GM20431 (cell line): ENCODE data around the gene TARS3.
"Not testable (repeated sequence)": the region's sequence is repeated elsewhere in the genome, so short reads cannot be mapped to it uniquely, and the experiment has no call there.

Source experiments
- in situ Hi-C: fragments of 300-500 bp; cut with MseI, MboI; formaldehyde crosslinking; loops from one replicate; pipeline ENCODE4 v1.15.0; 2020; ENCODE audit warnings: low sequenced_read_pairs; ENCODE audit not compliant: unreplicated experiment

The TARS3 gene

GRCh38 chr15:101657968-101658784, 66.1 kb downstream of the TARS3 start:
- in situ Hi-C loops = no loop called here

- in situ Hi-C loops = no loop called here
Measured at GRCh38 chr15:101657171-101657570, 67.1 kb downstream of the TARS3 start.

DNA sequence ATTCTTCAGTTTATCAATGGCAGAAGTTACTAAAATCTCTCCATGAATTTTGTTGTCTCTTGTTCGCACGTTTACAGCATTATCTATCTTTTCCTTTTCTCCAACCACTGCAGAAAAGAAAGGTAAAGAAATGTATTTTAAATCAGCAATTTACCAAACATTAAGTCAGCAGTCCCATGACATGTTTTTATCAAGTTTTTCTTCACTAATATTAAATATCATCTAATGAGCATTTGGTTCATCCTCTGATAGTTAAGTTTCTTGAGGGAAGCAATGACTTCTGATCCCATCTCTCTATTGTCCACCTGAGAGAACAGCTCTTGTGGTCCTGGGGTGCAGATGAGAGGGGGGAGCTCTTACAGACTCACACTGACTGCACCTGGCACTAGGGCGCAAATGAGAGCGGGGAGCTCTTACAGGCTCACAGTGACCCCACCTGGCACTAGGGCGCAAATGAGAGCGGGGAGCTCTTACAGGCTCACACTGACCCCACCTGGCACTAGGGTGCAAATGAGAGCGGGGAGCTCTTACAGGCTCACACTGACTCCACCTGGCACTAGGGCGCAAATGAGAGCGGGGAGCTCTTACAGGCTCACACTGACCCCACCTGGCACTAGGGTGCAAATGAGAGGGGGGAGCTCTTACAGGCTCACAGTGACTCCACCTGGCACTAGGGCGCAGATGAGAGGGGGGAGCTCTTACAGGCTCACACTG, 69.5 kb downstream of the TARS3 start:
- in situ Hi-C loops = not testable (repeated sequence)

DNA sequence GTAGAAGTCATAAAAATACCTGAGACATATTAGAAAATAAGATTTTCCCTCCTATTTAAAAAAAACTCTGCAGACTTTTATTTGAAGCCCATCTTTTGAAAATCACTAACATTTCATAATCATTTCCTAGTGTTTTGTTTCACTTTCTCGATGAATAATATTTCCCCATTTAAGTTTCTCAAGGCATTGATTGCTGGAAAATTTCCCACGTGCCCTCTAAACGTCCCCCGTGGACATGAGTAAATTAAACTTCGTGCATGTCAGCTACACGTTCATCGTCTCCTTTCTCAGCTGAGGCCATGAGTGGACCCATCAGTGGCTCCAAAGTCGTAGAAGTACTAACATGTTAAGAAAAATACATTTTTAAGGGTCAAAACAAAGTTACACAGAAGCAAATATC, 70.1 kb downstream of the TARS3 start:
- in situ Hi-C loops = no loop called here

- in situ Hi-C loops = no loop called here
Measured at GRCh38 chr15:101652786-101653430, 71.4 kb downstream of the TARS3 start.

DNA sequence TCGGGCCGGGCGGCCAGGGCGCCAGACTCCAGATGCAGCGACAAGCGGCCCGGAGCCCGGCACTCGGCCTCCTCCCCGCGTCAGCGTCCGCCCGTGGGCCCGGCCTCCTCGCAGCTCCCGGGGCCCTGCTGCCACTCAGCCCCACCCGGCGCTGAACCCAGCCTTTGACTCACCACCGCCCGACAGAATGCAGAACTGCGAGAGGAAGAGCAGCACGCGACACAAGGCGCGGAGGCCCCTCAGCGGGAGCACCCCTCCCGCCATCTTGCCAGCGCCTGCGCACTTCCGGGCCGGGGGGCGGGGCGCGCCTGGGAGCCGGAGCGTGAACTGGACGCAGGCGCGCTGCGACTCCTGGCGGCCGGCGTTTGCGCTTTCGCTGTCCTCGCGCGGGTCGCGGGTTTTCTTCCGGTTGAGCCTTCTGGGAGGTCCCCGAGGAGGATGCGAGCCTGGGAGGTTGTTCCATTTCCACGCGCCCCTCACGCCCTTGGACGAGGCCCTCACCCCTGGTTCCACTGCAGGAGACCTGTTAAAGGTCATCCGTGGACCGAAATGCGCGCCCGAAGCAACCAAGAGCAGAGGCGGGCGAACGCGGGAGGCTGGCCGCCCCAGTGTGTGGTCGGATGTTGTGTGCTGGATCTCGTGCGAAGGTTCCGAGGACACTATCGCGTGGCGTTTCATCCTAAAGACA, 72.0 kb downstream of the TARS3 start, which contains the start of gene TM2D3:
Gene TM2D3 (minus strand): TSS at position 284 of the 688 bp plus-strand sequence. CDS start 20 bp downstream, at position 264.
- in situ Hi-C loops = no loop called here

GRCh38 chr15:101651554-101652097, 72.6 kb downstream of the TARS3 start:
- in situ Hi-C loops = no loop called here

DNA sequence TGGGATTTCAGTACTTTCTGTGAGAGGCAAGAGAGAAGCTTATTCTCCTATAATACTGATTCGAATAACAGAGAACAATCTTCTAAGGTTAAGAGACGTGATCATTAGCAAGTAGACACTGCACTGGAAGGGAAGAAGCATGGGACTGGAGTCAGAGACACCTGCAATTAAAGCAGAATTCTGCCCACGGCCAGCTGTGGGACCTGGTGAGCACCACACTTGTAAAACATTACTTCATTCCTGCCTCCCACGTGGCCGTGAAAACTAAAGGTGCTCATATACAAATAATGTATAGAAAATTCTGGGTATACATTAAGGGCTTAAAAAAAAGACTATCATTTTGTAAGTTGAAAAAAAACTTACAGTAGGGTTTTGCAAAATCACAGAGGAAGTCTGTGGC, 74.1 kb downstream of the TARS3 start:
- in situ Hi-C loops = no loop called here

DNA sequence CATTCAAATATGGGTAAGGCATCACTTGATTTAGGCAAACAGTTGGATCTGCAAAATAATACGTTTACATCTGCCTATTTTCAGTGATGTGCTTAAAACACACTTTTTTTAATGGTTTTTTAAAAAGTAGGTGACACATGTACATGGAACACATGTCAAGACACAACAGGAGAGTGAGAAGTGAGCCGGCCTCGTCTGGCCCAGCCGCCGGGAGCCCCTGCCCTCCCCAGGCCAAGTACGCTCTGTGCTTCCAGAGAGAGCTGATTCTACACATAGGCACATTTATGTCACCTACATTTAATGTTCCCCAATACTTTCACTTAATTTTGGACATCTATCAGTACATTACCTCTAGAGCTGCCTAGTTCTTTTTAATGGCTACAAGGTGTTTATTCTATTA, 75.9 kb downstream of the TARS3 start:
- in situ Hi-C loops = loop anchor here (10.0 kb wide), 1 partner anchor 354 kb away; the partner anchor contains the start of gene SNRPA1

- in situ Hi-C loops = loop anchor here (10.0 kb wide), 1 partner anchor 352 kb away; the partner anchor contains the start of gene SNRPA1
Measured at GRCh38 chr15:101647251-101647650, 77.0 kb downstream of the TARS3 start.

DNA sequence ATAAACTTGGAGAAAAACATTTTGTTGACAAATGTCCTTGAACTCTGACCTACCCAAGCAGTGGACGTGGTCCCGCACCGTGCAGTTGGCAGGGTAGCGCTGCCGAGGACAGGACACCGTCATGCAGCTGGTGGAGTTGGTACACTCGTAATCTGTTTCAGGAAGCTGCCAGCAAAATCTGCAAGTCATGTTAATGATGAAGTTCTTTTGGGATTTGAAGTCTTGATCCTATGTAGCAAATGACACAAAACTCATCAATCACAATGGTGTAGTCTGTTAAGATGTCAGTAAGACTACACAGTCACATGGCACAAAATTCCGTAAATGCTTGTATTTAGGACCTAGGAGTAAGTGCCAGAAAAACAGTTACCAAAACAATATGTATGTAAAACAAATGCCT, 77.6 kb downstream of the TARS3 start:
- in situ Hi-C loops = loop anchor here (10.0 kb wide), 1 partner anchor 352 kb away; the partner anchor contains the start of gene SNRPA1

- in situ Hi-C loops = loop anchor here (10.0 kb wide), 1 partner anchor 348 kb away; the partner anchor contains the start of gene SNRPA1
Measured at GRCh38 chr15:101642361-101642760, 81.9 kb downstream of the TARS3 start.

DNA sequence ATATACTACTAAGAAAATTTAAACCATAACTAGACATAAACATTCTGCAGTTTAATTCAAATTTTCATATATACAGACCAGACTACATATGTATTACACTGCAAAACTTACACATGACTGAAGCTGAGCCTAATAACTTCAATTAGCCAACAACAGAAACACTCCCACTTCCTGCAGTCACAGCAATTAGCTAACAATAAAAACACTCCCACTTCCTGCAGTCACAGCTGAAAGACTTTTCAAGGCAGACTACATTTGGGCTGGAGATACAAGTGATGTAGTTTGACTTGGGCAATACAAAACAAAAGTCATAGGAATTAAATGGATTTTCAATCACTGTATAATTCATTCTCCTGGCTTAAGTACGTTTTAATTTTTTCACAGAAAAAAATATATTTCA, 82.4 kb downstream of the TARS3 start:
- in situ Hi-C loops = loop anchor here (10.0 kb wide), 1 partner anchor 347 kb away; the partner anchor contains the start of gene SNRPA1

DNA sequence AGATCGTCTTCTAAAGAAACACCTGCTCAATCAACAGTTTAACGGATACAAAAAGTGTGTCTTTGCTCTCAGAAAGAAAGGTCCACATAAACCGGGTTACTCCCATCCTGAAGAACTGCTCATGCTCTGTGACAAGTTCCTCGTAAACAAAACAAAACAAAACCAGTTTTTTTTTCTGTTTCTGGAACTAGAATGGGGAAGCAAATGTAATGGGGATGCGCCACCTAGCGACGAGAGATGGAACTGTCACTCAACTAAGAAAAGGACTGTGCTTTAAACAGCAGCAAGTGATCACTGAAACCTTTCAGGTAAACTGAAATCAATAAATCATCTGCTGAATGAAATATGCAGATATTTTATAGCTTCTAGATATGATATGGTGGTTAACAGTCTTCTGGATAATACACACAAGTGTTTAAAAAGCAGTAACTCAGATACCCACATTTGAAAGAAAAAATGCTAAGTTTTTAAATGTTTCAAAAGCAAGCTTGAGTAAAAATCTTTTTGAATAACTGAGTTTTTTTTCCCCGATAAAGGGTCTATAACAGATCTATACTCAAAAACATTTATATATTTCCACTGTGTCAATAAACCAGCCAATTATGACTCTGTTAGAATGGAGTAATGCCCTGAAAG, 83.0 kb downstream of the TARS3 start:
- in situ Hi-C loops = loop anchor here (10.0 kb wide), 1 partner anchor 346 kb away; the partner anchor contains the start of gene SNRPA1

- in situ Hi-C loops = loop anchor here (10.0 kb wide), 1 partner anchor 345 kb away; the partner anchor contains the start of gene SNRPA1
Measured at GRCh38 chr15:101639667-101640066, 84.6 kb downstream of the TARS3 start.

DNA sequence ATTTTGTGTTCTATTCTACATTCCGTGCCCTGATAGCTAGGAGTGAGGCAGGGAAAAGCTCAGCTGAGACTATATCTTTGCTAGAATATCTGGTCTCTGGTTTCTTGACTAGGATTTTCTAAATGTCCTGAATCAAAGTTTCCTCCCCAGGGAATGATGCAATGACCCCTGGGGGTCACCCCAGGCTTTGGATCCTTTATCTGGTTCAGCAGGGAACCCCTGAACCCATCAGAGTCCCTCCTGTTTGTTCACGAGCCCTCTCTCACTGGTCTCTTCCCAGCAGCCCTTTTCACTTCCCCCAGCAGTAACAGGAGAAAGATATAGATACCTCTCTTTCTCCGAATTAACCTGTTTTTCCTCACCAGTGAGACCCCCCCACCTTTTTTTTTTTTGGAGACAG, 86.4 kb downstream of the TARS3 start:
- in situ Hi-C loops = no loop called here

- in situ Hi-C loops = no loop called here
Measured at GRCh38 chr15:101637516-101637915, 86.8 kb downstream of the TARS3 start.

DNA sequence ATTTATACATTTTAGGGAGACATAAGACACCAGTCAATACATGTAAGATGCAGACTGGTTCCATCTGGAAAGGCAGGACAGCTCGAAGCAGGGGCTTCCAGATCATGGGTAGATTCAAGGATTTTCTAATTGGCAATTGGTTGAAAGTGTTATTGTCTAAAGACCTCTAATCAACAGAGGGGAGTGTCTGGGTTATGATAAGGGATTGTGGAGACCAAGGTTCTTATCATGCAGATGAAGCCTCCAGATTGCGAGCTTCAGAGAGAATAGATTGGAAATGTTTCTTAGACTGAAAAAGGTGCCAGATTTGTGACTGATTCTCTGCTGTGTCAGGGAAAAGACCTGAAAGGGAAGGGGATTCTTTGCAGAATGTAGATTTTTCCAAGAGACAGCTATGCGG, 87.2 kb downstream of the TARS3 start:
- in situ Hi-C loops = no loop called here
